GM12865 (cell line): ENCODE data around the gene CFAP44.
"Not testable (repeated sequence)": the region's sequence is repeated elsewhere in the genome, so short reads cannot be mapped to it uniquely, and the experiment has no call there.

Experiments
- DNase-seq: peaks from one replicate; pipeline ENCODE4 v3.0.0; 2010; ENCODE audit warnings: low read depth
- H3K4me3 ChIP-seq: 2 replicates; pipeline ENCODE4 v1.5.1; 2011; ENCODE audit warnings: mild to moderate bottlenecking, low read depth, low read length, control low read depth
- TF ChIP-seq, protein P1 (sequence below): IDR thresholded peaks from 2 replicates; pipeline ENCODE4 v1.5.1; 2011; ENCODE audit warnings: low read length, control low read depth, low read depth, inconsistent platforms; ENCODE audit not compliant: insufficient read depth; ENCODE audit errors: missing control alignments

The CFAP44 gene, protein sequence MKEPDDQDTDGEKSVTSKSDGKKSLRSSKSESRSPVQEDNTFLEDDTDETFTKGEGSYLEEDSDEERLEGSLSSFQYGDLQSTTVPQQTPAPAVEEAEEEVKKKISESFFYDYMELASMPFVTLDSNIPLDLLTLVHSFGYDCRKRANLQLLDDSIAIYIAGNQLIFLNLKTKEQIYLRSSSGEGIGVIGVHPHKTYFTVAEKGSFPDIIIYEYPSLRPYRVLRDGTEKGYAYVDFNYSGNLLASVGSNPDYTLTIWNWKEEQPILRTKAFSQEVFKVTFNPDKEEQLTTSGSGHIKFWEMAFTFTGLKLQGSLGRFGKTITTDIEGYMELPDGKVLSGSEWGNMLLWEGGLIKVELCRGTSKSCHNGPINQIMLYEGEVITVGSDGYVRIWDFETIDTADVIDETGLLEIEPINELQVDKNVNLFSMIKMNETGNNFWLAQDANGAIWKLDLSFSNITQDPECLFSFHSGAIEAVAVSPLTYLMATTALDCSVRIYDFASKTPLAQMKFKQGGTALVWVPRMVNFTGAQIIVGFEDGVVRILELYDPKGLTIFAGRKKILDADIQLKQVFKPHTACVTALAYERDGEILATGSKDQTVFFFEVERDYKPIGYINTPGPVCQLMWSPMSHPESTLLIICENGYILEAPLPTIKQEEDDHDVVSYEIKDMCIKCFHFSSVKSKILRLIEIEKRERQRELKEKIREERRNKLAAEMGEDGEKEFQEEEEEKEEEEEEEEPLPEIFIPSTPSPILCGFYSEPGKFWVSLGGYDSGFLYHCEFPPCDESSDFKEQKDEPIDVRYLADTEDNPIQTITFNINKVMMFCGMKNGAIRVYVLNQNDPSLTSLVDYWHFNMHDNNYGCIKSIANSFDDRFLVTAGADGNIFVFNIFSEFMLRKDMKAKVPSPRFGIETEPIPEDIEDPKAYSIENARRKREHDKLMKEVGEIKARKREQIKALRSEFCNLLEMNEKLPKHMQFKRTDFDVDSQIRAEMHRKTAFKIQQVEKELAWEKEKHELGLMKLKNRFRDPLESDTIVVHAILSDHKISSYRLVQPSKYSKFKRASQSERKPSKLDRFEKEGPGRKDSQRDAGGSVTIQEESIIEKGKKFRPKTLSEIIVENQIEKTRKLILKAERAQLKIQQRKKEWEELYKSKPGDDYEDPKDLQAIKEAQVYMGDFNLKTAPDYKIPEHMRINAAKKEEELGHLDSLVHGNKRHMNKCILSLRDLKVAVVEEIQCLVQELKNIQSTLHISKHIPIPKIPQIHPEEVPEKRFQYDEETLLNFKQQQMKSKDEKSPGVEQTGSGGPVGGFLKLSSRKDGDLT (N-terminal part only)

DNA sequence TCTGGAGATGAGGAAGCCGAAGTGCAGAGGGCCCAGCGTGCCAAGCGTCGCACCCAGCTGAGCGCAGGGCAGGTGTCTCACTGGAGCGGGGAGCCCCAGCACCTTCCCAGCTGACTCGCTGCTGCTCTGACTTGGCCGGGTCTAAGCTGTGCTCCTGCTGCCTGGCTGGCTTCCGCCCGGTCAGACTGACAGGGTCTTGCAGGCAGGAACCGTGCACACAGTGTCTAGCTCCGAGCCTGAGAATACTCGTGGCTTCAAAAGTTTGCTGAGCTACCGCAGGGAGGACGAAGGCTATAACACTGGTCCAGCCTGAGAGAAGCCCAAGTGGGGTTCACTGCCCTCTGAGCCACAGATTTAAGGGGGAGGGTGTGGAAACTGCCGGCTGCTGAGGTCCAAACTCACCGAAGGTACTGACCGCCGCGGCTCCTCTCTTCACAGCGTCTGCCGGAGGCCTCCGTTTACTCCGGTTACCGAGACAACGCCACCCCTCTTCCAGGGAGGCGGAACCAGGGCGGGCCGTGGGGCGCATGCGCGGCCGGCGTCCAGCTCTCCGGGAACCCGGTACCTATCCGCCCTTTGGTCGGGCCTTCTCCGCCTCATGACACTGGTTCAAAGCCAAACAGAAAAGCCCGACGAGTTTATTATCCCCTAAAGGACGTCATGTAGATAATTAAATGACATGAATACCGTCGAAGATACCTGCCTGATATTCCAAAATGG lies at the start of gene CFAP44:
CFAP44 (minus strand) TSS at position 443 of the 720 bp plus-strand sequence. CDS start 7,829 bp downstream, outside the sequence.
- peak; percentile 21 for DNase-seq
- TF ChIP-seq, protein P1, sequence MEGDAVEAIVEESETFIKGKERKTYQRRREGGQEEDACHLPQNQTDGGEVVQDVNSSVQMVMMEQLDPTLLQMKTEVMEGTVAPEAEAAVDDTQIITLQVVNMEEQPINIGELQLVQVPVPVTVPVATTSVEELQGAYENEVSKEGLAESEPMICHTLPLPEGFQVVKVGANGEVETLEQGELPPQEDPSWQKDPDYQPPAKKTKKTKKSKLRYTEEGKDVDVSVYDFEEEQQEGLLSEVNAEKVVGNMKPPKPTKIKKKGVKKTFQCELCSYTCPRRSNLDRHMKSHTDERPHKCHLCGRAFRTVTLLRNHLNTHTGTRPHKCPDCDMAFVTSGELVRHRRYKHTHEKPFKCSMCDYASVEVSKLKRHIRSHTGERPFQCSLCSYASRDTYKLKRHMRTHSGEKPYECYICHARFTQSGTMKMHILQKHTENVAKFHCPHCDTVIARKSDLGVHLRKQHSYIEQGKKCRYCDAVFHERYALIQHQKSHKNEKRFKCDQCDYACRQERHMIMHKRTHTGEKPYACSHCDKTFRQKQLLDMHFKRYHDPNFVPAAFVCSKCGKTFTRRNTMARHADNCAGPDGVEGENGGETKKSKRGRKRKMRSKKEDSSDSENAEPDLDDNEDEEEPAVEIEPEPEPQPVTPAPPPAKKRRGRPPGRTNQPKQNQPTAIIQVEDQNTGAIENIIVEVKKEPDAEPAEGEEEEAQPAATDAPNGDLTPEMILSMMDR = no peak
- no peak within 1 kb of the TSS for H3K4me3 ChIP-seq

DNA sequence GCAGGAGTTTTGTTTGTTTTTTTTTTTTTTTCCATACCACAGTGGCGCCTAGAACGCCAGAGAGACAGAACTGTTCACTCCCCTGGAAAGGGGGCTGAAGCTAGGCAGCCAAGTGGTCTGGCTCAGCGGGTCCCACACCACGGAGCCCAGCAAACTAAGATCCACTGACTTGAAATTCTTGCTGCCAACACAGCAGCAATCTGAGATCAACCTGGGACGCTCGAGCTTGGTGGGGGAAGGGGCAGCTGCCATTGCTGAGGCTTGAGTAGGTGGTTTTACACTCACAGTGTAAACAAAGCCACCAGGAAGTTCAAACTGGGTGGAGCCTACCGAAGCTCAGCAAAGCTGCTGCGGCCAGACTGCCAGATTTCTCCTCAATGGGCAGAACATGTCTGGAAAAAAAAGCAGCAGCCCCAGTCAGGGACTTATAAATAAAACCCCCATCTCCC lies 43.9 kb upstream of the CFAP44 start:
- TF ChIP-seq, protein P1 = no peak
- DNase-seq = no peak
- no peak overlapping the region for H3K4me3 ChIP-seq

- DNase-seq = no peak
- TF ChIP-seq, protein P1 = no peak
- H3K4me3 ChIP-seq = no peak overlapping the region
Observed at GRCh38 chr3:113468539-113468938, 27.2 kb upstream of the CFAP44 start.

DNA sequence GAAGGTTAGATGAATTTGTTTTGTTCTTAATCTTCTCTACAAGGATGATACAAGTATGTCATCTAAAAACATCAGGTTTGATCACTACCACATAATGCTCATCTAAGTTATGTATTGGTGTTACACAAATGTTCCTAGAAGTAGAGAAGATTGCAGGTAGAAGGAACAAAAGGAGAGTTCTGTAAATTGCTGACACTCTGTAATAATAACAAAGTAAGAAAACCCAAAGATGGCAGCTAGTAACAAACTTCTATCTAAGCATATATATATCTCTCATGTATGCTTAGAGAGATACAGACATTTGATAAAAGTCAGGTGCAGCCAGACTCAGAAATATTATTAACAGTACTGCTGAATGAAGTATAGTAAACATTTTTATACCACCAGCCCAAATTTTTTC lies 20.2 kb upstream of the CFAP44 start:
- H3K4me3 ChIP-seq = no peak overlapping the region
- no peak for DNase-seq
- TF ChIP-seq, protein P1 = no peak

- H3K4me3 ChIP-seq, DNase-seq: not testable (repeated sequence)
Observed at GRCh38 chr3:113458554-113458953, 17.3 kb upstream of the CFAP44 start.

DNA sequence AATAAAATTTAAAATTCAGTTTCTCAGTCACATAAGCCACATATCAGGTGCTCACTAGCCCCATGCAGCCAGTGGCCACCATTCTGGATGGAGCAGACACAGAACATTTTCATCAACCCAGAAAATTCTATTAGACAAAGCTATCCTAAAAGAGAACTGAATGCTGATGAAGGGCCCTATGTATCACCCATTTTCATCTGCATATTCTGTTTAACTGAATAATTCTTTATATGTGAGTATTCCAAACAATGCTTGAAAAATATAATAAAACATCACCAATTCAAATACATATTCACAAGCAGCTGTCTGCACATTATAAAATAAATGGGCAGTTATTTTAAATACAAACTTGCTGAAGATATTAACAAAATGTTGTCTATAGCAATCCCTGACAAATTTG lies 14.2 kb upstream of the CFAP44 start:
- no peak for DNase-seq
- no peak overlapping the region for H3K4me3 ChIP-seq
- TF ChIP-seq, protein P1 = no peak
